DMS53 treated with DMSO at 0.1 percent for 48 hours (cell line): ENCODE measurements around the gene CDHR2.
"Not testable (repeated sequence)": the region's sequence is repeated elsewhere in the genome, so short reads cannot be mapped to it uniquely, and the experiment has no call there.

Experiments used
- DNase-seq: peaks from one replicate; lab custom pipeline; 2025; ENCODE audit not compliant: unreplicated experiment; lab: John Stamatoyannopoulos, UW

The CDHR2 gene

GRCh38 chr5:176541338-176542134, 7.6 kb upstream of the CDHR2 start:
- no peak for DNase-seq

GRCh38 chr5:176542135-176542595, 7.0 kb upstream of the CDHR2 start:
- DNase-seq: no peak

GRCh38 chr5:176542596-176543427, 6.3 kb upstream of the CDHR2 start:
- no peak for DNase-seq

GRCh38 chr5:176543428-176544182, 5.5 kb upstream of the CDHR2 start:
- peak; percentile 79 for DNase-seq

- no peak for DNase-seq
Measured at GRCh38 chr5:176545388-176545736, 3.8 kb upstream of the CDHR2 start.

- DNase-seq: peak; percentile 80
Measured at GRCh38 chr5:176545737-176546509, 3.2 kb upstream of the CDHR2 start.

GRCh38 chr5:176547802-176548201, 1.3 kb upstream of the CDHR2 start:
- DNase-seq: no peak

GRCh38 chr5:176549871-176550270, 729 bp downstream of the CDHR2 start:
- no peak for DNase-seq

GRCh38 chr5:176550275-176550831, 1.2 kb downstream of the CDHR2 start:
- DNase-seq: no peak

- DNase-seq: not testable (repeated sequence)
Measured at GRCh38 chr5:176550937-176551336, 1.8 kb downstream of the CDHR2 start.

GRCh38 chr5:176552332-176552869, 3.3 kb downstream of the CDHR2 start:
- DNase-seq: no peak

GRCh38 chr5:176553260-176554085, 4.3 kb downstream of the CDHR2 start:
- DNase-seq: peak; percentile 41

- no peak for DNase-seq
Measured at GRCh38 chr5:176557846-176558245, 8.7 kb downstream of the CDHR2 start.

- DNase-seq: no peak
Measured at GRCh38 chr5:176559683-176560082, 10.5 kb downstream of the CDHR2 start.

GRCh38 chr5:176560364-176560763, 11.2 kb downstream of the CDHR2 start:
- DNase-seq: no peak

- DNase-seq: no peak
Measured at GRCh38 chr5:176561259-176561658, 12.1 kb downstream of the CDHR2 start.

- no peak for DNase-seq
Measured at GRCh38 chr5:176562189-176562588, 13.0 kb downstream of the CDHR2 start.

- no peak for DNase-seq
Measured at GRCh38 chr5:176564002-176564401, 14.9 kb downstream of the CDHR2 start.

- no peak for DNase-seq
Measured at GRCh38 chr5:176565760-176566288, 16.7 kb downstream of the CDHR2 start.
